Stimulated activated effector memory CD8-positive, alpha-beta T cell treated with anti-CD3 and anti-CD28 coated beads, Interleukin-12 subunit alpha, Interleukin-12 subunit beta, amount 100 ng/mL, for 72 hours (primary cell): ENCODE data around the gene SLC7A10.

ENCODE experiments used
- ATAC-seq: fragments of 150-1000 bp; cut with Tn5 transposase; 2 replicates; pipeline ENCODE4 v1.10.0; 2021
- DNase-seq, 2 donors: peaks; one replicate each; pipeline ENCODE4 v3.0.0; 2021 to 2022; ENCODE audit warnings: low spot score in 2 of 2
- H3K27ac Mint-ChIP-seq: one replicate; pipeline ENCODE4 v1.8.0; 2022; ENCODE audit warnings: mild to moderate bottlenecking, mixed read lengths
- H3K36me3 Mint-ChIP-seq: one replicate; pipeline ENCODE4 v1.8.0; 2022; ENCODE audit warnings: mild to moderate bottlenecking, mixed read lengths
- H3K4me1 Mint-ChIP-seq: one replicate; pipeline ENCODE4 v1.8.0; 2022; ENCODE audit warnings: mixed read lengths
- H3K4me3 Mint-ChIP-seq: one replicate; pipeline ENCODE4 v1.8.0; 2022; ENCODE audit warnings: mild to moderate bottlenecking, mixed read lengths
- H3K9me3 Mint-ChIP-seq: one replicate; pipeline ENCODE4 v1.8.0; 2022; ENCODE audit warnings: mixed read lengths

The SLC7A10 gene

GRCh38 chr19:33247441-33247819 is 21.8 kb upstream of the SLC7A10 start:
- Mint-ChIP-seq H3K9me3 (no peaks in the 10 kb centered on the region), H3K4me1 (no peaks in the 10 kb centered on the region), H3K4me3 (no peak overlapping the region), H3K36me3 (no peaks in the 10 kb centered on the region), H3K27ac (no peak overlapping the region)
- ATAC-seq (no peak), DNase-seq (no peak)

GRCh38 chr19:33246709-33247440 is 21.2 kb upstream of the SLC7A10 start:
- ATAC-seq (no peak), DNase-seq (no peak)
- Mint-ChIP-seq H3K9me3 (no peaks in the 10 kb centered on the region), H3K36me3 (no peaks in the 10 kb centered on the region), H3K4me3 (no peak overlapping the region), H3K27ac (no peak overlapping the region), H3K4me1 (no peaks in the 10 kb centered on the region)

- Mint-ChIP-seq H3K9me3 (no peaks in the 10 kb centered on the region), H3K4me3 (no peak overlapping the region), H3K27ac (no peak overlapping the region), H3K36me3 (no peaks in the 10 kb centered on the region), H3K4me1 (peaks cover 4% of the 10 kb centered on the region)
- DNase-seq (no peak), ATAC-seq (no peak)
Observed at GRCh38 chr19:33245948-33246708, 20.5 kb upstream of the SLC7A10 start.

GRCh38 chr19:33242911-33243310 is 17.3 kb upstream of the SLC7A10 start:
- no peak for ATAC-seq
- no peak for DNase-seq
- Mint-ChIP-seq H3K9me3 (no peaks in the 10 kb centered on the region), H3K36me3 (no peaks in the 10 kb centered on the region), H3K4me3 (no peak overlapping the region), H3K4me1 (peaks cover 26% of the 10 kb centered on the region), H3K27ac (no peak overlapping the region)

GRCh38 chr19:33242131-33242530 is 16.5 kb upstream of the SLC7A10 start:
- Mint-ChIP-seq H3K9me3 (no peaks in the 10 kb centered on the region), H3K27ac (no peak overlapping the region), H3K4me3 (no peak overlapping the region), H3K4me1 (peaks cover 30% of the 10 kb centered on the region), H3K36me3 (no peaks in the 10 kb centered on the region)
- DNase-seq (no peak), ATAC-seq (no peak)

GRCh38 chr19:33241530-33242101 is 16.0 kb upstream of the SLC7A10 start:
- no peaks in the 10 kb centered on the region for H3K36me3 Mint-ChIP-seq
- peaks cover 30% of the 10 kb centered on the region for H3K4me1 Mint-ChIP-seq
- ATAC-seq (peak; percentile 75), DNase-seq (no peak)
- no peaks in the 10 kb centered on the region for H3K9me3 Mint-ChIP-seq
- H3K27ac Mint-ChIP-seq, result no peak overlapping the region
- no peak overlapping the region for H3K4me3 Mint-ChIP-seq

GRCh38 chr19:33241091-33241529 is 15.5 kb upstream of the SLC7A10 start:
- DNase-seq (no peak), ATAC-seq (peak; percentile 48)
- peaks cover 30% of the 10 kb centered on the region for H3K4me1 Mint-ChIP-seq
- no peaks in the 10 kb centered on the region for H3K9me3 Mint-ChIP-seq
- no peak overlapping the region for H3K4me3 Mint-ChIP-seq
- H3K27ac Mint-ChIP-seq, result no peak overlapping the region
- H3K36me3 Mint-ChIP-seq, result no peaks in the 10 kb centered on the region

GRCh38 chr19:33240181-33240771 is 14.6 kb upstream of the SLC7A10 start:
- Mint-ChIP-seq H3K27ac (no peak overlapping the region), H3K36me3 (peaks cover 4% of the 10 kb centered on the region), H3K4me1 (peaks cover 36% of the 10 kb centered on the region), H3K4me3 (no peak overlapping the region), H3K9me3 (no peaks in the 10 kb centered on the region)
- no peak for DNase-seq
- ATAC-seq, result no peak

GRCh38 chr19:33239223-33239975 is 13.7 kb upstream of the SLC7A10 start:
- Mint-ChIP-seq H3K4me1 (peaks cover 39% of the 10 kb centered on the region), H3K36me3 (peaks cover 8% of the 10 kb centered on the region), H3K27ac (peak overlapping the region; percentile 40), H3K4me3 (no peak overlapping the region), H3K9me3 (no peaks in the 10 kb centered on the region)
- no peak for DNase-seq
- ATAC-seq, result no peak

GRCh38 chr19:33238481-33239149 is 13.0 kb upstream of the SLC7A10 start:
- DNase-seq, result no peak
- H3K36me3 Mint-ChIP-seq, result peaks cover 8% of the 10 kb centered on the region
- peaks cover 39% of the 10 kb centered on the region for H3K4me1 Mint-ChIP-seq
- no peak overlapping the region for H3K4me3 Mint-ChIP-seq
- no peak for ATAC-seq
- no peaks in the 10 kb centered on the region for H3K9me3 Mint-ChIP-seq
- peak overlapping the region; percentile 40 for H3K27ac Mint-ChIP-seq

GRCh38 chr19:33236696-33237390 is 11.2 kb upstream of the SLC7A10 start:
- Mint-ChIP-seq H3K27ac (no peak overlapping the region), H3K4me3 (no peak overlapping the region), H3K4me1 (peaks cover 39% of the 10 kb centered on the region), H3K36me3 (peaks cover 8% of the 10 kb centered on the region), H3K9me3 (no peaks in the 10 kb centered on the region)
- DNase-seq (no peak), ATAC-seq (no peak)

GRCh38 chr19:33235996-33236350 is 10.3 kb upstream of the SLC7A10 start:
- Mint-ChIP-seq H3K9me3 (no peaks in the 10 kb centered on the region), H3K4me1 (peaks cover 34% of the 10 kb centered on the region)

GRCh38 chr19:33235269-33235995 is 9.8 kb upstream of the SLC7A10 start:
- peaks cover 8% of the 10 kb centered on the region for H3K36me3 Mint-ChIP-seq
- H3K4me3 Mint-ChIP-seq, result peak overlapping the region; percentile 62
- ATAC-seq (peak; percentile 96), DNase-seq (peak; percentile 78 to 94)
- peaks cover 32% of the 10 kb centered on the region for H3K4me1 Mint-ChIP-seq
- H3K9me3 Mint-ChIP-seq, result no peaks in the 10 kb centered on the region
- peak overlapping the region; percentile 75 for H3K27ac Mint-ChIP-seq

More at GRCh38 chr19:33235996-33236350, 10.3 kb upstream of the SLC7A10 start:
- no peak for DNase-seq
- ATAC-seq, result peak; percentile 3
- H3K27ac Mint-ChIP-seq, result peak overlapping the region; percentile 75
- peak overlapping the region; percentile 62 for H3K4me3 Mint-ChIP-seq
- peaks cover 8% of the 10 kb centered on the region for H3K36me3 Mint-ChIP-seq
